Measurements from ENCODE around the gene CHCHD6. TPM values are rescaled to one million over a fixed set of nuclear protein-coding genes. Genes with fewer than 3 reads are reported as not detected.

CHCHD6 gene
- total RNA-seq, 1 donor: 9.1 TPM

DNA sequence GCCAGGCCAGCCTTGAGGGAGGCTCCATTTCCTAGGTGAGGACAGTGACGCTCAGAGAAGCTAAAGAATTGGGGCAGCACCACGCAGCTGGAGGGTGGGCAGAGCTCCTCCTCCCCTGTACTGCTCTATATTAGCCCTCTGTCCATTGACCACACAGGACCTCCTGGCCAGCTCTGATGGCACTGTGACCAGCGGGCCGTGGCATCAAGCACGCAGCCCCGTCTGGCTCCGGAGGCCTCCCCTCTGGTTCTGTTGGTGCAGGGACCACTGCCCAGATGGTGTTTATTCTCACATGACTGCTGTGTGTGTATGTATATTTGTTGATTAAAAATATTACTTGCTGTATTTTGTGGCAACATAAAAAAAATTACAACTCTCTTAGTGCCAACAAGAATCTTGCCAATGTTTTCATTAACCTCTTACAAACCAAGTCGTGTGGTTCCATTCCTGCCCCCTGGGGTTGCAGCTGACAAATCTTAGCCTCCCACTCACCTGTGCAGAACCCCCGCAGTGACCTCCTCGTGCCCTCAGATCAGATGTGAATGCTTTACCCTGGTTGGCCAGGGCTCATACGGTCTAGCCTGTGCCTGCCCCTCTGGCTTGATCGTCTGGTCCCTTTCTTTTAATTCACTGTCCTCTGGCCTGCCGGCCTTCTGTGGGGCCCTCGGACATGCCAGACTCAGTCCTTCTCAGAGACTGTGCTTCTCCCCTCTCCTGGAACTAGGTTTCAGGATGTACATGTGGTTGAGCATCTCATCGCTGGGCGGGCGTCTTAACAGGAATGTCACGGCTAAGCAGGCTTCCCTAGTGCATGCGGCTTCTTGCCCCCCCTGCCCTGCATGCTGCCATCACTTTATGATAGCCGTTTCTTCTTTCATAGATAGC is 14.8 kb downstream of the CHCHD6 start:
- DNase-seq (ENCODE audit: low read depth): no peak
- H3K4me3 ChIP-seq (ENCODE audit: low read depth, low read length): no peak overlapping the region
- TF ChIP-seq, protein P1, sequence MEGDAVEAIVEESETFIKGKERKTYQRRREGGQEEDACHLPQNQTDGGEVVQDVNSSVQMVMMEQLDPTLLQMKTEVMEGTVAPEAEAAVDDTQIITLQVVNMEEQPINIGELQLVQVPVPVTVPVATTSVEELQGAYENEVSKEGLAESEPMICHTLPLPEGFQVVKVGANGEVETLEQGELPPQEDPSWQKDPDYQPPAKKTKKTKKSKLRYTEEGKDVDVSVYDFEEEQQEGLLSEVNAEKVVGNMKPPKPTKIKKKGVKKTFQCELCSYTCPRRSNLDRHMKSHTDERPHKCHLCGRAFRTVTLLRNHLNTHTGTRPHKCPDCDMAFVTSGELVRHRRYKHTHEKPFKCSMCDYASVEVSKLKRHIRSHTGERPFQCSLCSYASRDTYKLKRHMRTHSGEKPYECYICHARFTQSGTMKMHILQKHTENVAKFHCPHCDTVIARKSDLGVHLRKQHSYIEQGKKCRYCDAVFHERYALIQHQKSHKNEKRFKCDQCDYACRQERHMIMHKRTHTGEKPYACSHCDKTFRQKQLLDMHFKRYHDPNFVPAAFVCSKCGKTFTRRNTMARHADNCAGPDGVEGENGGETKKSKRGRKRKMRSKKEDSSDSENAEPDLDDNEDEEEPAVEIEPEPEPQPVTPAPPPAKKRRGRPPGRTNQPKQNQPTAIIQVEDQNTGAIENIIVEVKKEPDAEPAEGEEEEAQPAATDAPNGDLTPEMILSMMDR (IDR thresholded peaks at IDR 0.05; ENCODE audit: insufficient read depth, low read depth, low read length): no peak

DNA sequence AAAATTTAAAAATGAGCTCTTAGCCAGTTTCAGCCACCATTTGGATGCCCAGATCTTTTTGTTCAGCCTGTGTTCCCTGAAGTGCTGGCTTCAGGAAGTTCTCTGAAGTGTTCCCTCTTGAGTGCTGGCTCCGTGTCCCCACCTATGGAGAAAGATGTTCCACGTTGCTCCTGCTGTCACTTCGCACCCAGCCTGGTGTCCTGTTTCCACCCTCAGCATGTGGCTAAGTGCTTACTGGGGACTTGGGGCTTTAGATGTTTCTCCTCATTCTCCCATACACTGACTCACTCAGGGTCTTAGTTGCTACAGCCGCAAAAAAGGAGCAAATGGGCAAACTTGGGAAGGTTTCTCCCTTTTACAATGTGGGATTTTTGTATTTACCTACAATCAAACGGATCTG is 16.6 kb downstream of the CHCHD6 start:
- DNase-seq (ENCODE audit: low read depth): no peak
- TF ChIP-seq, protein P1 (IDR thresholded peaks at IDR 0.05; ENCODE audit: insufficient read depth, low read depth, low read length): no peak
- no peak overlapping the region for H3K4me3 ChIP-seq (ENCODE audit: low read depth, low read length)

DNA sequence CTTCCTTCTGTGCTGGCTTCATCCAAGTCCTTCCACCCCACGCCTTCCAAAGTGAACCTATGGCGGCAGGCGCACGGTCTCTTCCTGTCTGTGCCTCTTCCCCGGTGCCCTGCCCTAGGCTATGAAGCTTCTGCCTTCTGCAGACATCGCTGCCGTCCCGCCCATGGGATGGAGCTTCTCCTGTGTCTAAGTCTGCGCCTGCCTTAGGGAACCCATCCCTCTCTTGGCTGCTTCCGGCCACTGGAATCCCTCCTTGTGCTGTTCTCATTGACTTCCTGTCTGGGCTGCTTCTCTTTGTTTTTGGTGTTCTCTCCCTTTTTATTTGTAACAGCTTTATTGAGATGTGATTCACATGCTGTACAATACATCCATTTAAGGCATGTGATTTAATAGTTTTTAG is 17.2 kb downstream of the CHCHD6 start:
- TF ChIP-seq, protein P1 (IDR thresholded peaks at IDR 0.05; ENCODE audit: insufficient read depth, low read depth, low read length): no peak
- H3K4me3 ChIP-seq (ENCODE audit: low read depth, low read length): no peak overlapping the region
- no peak for DNase-seq (ENCODE audit: low read depth)

DNA sequence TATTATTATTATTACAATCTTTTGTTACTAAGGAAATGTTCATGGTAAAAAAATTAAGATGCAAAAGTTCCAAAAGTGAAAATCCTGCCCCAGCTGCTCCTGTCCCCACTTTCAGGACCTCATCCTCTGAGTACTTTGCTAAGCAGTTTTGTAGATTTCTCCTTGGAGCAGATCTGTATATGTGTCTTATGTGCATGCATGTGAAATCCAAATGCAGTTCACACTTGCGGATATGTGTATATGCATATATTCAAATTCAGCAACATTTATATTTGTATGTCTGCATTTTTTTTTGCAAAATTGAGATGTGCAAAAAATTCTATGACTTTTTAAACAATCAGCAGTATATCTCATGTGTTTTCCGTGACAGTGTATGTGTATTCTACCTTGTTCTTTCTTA is 19.2 kb downstream of the CHCHD6 start:
- H3K4me3 ChIP-seq (ENCODE audit: low read depth, low read length): no peak overlapping the region
- TF ChIP-seq, protein P1 (IDR thresholded peaks at IDR 0.05; ENCODE audit: insufficient read depth, low read depth, low read length): no peak
- DNase-seq (ENCODE audit: low read depth): no peak

DNA sequence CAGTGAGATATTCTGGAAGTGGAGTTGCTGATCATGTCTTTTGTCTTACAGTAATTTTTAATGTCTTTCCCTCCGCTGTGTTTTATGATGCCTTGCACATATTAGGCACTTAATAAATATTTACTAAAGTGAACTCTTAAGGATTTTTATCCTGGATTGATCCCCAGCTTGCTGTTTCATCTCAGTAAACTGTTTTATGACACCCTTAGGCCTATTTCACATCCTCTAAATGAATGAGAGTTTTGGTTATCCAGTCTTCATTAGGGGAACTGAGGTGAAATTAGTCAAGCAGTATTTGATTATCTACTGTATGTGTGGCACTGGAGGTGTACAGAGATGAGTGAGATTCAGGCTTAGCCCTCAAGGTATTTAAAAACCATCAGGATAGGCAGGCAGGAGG is 19.8 kb downstream of the CHCHD6 start:
- no peak overlapping the region for H3K4me3 ChIP-seq (ENCODE audit: low read depth, low read length)
- TF ChIP-seq, protein P1 (IDR thresholded peaks at IDR 0.05; ENCODE audit: insufficient read depth, low read depth, low read length): no peak
- no peak for DNase-seq (ENCODE audit: low read depth)

DNA sequence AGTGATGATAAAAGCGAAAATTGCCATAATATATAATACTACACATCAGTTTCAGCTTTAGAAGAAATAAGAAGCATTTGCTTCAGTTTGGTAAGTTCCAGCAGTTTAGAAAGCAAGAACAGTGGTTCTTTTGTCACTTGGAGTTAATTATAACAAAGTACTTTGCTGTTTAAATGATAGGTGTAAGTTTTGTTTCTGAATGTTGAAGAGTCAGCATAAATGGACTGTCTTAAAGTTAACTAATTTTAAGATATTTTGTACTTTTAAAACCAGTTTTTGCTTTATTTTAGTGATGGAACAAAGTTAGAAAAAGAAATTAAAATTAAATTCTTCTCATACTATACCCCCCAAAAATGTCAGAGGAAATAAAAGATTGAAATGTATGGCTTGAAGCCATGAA is 24.6 kb downstream of the CHCHD6 start:
- TF ChIP-seq, protein P1 (IDR thresholded peaks at IDR 0.05; ENCODE audit: insufficient read depth, low read depth, low read length): no peak
- DNase-seq (ENCODE audit: low read depth): no peak
- H3K4me3 ChIP-seq (ENCODE audit: low read depth, low read length): no peak overlapping the region

Measured in fibroblast of villous mesenchyme (primary cell).